ENCODE results near the gene DDAH1. TPM values are rescaled to one million over a fixed set of nuclear protein-coding genes. Genes with fewer than 3 reads are reported as not detected.

Gene DDAH1
- total RNA-seq, 1 donor from 2014 or later: 33.4 TPM

DNA sequence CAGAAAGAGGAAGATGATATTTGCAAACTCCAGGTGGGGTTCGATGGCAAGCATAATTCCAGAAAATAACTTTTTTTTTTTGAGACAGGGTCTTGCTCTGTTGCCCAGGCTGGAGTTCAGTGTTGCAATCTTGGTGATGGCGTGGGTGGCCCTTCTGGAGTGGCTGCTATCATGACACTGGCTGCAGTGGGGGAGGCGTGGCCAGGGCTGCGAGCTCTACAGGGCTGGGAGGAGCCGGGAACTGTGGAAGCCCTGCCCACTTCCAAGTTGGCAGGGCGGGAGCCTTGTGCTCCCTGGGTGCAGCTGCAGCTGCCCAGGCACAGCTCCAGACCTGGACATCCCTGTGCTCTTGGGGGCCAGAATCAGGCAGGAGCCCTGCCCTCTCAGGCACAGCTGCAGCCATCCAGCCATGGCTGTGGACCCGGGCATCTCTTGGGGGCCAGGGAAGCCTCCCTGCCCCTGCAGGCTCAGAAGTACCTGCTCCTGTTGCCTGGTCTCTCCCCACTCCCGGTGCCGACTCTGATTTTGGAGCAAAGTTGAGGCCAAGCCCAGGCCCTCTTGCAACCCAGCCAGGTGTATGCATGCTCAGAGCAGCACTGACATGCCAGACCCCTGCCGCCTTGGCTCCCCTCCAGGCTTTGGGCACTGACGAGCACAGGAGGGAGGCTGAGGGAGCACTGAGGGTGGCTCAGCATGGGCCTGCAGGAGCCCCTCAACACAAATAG, 181.3 kb downstream of the DDAH1 start:
- Mint-ChIP-seq H3K9me3 (ENCODE audit: low read depth) (no peaks in the 10 kb centered on the region), H3K4me3 (ENCODE audit: low read depth) (no peak overlapping the region), H3K27me3 (no peaks in the 10 kb centered on the region), H3K27ac (no peak overlapping the region), H3K4me1 (ENCODE audit: low read depth) (no peaks in the 10 kb centered on the region), H3K36me3 (ENCODE audit: insufficient read depth) (no peaks in the 10 kb centered on the region)
- DNase-seq (ENCODE audit: low spot score, unreplicated experiment): no peak
- TF ChIP-seq, protein P1, sequence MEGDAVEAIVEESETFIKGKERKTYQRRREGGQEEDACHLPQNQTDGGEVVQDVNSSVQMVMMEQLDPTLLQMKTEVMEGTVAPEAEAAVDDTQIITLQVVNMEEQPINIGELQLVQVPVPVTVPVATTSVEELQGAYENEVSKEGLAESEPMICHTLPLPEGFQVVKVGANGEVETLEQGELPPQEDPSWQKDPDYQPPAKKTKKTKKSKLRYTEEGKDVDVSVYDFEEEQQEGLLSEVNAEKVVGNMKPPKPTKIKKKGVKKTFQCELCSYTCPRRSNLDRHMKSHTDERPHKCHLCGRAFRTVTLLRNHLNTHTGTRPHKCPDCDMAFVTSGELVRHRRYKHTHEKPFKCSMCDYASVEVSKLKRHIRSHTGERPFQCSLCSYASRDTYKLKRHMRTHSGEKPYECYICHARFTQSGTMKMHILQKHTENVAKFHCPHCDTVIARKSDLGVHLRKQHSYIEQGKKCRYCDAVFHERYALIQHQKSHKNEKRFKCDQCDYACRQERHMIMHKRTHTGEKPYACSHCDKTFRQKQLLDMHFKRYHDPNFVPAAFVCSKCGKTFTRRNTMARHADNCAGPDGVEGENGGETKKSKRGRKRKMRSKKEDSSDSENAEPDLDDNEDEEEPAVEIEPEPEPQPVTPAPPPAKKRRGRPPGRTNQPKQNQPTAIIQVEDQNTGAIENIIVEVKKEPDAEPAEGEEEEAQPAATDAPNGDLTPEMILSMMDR (IDR thresholded peaks at IDR 0.05; ENCODE audit: unreplicated experiment): no peak

DNA sequence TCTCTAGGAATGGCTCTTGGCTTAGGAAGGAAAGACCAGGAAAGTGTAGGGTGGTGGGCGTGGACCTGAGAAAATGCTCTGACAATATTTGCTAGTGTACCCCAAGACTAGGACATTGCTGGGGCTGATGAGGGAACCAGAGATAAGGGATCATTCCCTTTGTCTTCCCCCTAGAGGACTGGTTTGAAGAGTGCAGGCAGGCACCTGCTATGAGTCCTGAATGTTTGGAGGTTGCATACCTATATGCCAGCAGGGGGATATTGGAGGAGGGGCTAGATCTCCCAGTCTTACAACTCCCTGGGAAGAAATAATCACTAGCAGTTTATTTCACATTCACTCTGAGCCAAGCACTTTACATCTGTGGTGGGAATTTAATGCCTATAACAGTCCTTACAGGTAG, 182.5 kb downstream of the DDAH1 start:
- TF ChIP-seq, protein P1 (IDR thresholded peaks at IDR 0.05; ENCODE audit: unreplicated experiment): peak; percentile 47
- Mint-ChIP-seq H3K4me1 (ENCODE audit: low read depth) (no peaks in the 10 kb centered on the region), H3K4me3 (ENCODE audit: low read depth) (no peak overlapping the region), H3K36me3 (ENCODE audit: insufficient read depth) (no peaks in the 10 kb centered on the region), H3K27me3 (no peaks in the 10 kb centered on the region), H3K27ac (no peak overlapping the region), H3K9me3 (ENCODE audit: low read depth) (no peaks in the 10 kb centered on the region)
- DNase-seq (ENCODE audit: low spot score, unreplicated experiment): no peak

DNA sequence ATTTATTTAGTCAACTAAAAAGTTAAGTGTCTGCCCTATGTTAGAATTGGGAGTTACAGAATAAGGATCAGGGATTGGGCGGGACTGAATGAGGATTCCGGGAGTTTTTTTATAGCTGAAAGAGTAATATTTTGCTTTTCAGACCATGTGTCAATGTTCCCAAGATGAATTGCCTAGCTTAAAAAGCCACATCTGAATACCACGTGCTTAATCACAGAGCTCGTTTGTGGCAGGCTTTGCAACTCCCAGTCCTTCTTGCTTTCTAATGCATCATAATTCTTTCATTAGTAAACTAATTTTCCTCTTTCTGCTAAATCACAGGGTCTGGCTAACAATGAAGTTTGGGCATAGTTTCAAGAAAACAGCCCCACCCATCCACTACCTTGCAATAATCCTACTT, 184.3 kb downstream of the DDAH1 start:
- no peak for DNase-seq (ENCODE audit: low spot score, unreplicated experiment)
- Mint-ChIP-seq H3K4me3 (ENCODE audit: low read depth) (no peak overlapping the region), H3K4me1 (ENCODE audit: low read depth) (peaks cover 4% of the 10 kb centered on the region), H3K27me3 (no peaks in the 10 kb centered on the region), H3K27ac (no peak overlapping the region), H3K36me3 (ENCODE audit: insufficient read depth) (no peaks in the 10 kb centered on the region), H3K9me3 (ENCODE audit: low read depth) (no peaks in the 10 kb centered on the region)
- TF ChIP-seq, protein P1 (IDR thresholded peaks at IDR 0.05; ENCODE audit: unreplicated experiment): no peak

DNA sequence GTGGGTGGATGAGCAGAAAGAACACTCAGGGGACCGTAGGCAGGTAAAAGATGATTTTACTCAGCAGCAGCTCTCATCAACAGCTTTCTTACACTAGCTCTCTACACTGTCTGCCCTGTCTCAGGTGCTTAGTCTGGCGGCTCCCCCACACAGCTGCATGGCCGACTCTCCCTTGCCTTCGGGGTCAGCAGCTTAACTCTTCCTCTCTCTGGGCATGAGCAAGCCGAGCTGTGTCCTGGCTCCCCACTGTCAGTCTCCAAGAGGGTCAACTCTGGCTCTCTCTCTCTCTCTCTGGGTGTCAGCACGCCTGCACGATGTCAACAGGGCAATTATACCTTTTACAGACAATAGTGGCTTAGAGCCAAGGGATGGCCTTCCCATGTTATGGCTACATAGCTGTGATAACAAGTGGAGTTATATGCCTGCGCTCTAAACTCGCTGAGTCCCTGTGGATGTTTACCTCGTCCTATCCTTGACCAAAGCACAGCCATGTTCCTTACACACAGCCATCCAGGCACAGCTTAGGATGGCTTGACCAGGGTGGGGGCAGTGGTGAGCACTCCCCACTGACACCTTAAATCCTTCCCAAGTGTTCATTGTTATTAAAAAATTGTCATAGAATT, 185.4 kb downstream of the DDAH1 start:
- TF ChIP-seq, protein P1 (IDR thresholded peaks at IDR 0.05; ENCODE audit: unreplicated experiment): no peak
- H3K9me3 Mint-ChIP-seq (ENCODE audit: low read depth): no peaks in the 10 kb centered on the region
- no peak for DNase-seq (ENCODE audit: low spot score, unreplicated experiment)
- no peak overlapping the region for H3K4me3 Mint-ChIP-seq (ENCODE audit: low read depth)
- no peaks in the 10 kb centered on the region for H3K36me3 Mint-ChIP-seq (ENCODE audit: insufficient read depth)
- no peaks in the 10 kb centered on the region for H3K27me3 Mint-ChIP-seq
- H3K4me1 Mint-ChIP-seq (ENCODE audit: low read depth): peaks cover 12% of the 10 kb centered on the region
- H3K27ac Mint-ChIP-seq: no peak overlapping the region

DNA sequence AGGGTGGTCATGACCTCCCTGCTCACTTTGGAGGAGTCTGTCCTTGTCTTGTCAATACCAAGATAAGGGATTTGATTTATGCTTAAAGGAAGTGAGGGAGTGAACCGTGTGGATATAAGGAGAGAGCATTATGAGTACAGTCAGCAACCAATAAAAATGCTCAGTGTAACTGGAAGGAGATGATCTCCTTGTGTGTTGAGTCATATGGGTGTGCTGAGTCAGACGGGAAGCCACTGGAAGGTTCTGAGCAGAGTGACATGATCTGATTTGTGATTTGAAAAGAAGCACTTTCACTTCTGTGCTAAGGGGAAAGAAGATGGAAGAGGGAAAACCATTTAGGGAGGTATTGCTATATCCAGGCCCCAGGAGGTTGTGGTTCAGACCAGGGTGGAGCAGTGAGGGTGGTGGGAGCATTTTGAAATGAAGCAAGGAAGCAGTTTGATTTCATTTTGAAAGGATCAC, 186.1 kb downstream of the DDAH1 start:
- no peak overlapping the region for H3K4me3 Mint-ChIP-seq (ENCODE audit: low read depth)
- TF ChIP-seq, protein P1 (IDR thresholded peaks at IDR 0.05; ENCODE audit: unreplicated experiment): no peak
- no peak for DNase-seq (ENCODE audit: low spot score, unreplicated experiment)
- H3K36me3 Mint-ChIP-seq (ENCODE audit: insufficient read depth): no peaks in the 10 kb centered on the region
- H3K27me3 Mint-ChIP-seq: no peaks in the 10 kb centered on the region
- no peak overlapping the region for H3K27ac Mint-ChIP-seq
- H3K4me1 Mint-ChIP-seq (ENCODE audit: low read depth): peaks cover 16% of the 10 kb centered on the region
- no peaks in the 10 kb centered on the region for H3K9me3 Mint-ChIP-seq (ENCODE audit: low read depth)

Data from progenitor cell of endocrine pancreas (in vitro differentiated cells).